Stimulated activated CD8-positive, alpha-beta memory T cell treated with anti-CD3 and anti-CD28 coated beads, Interleukin-15, amount 100 ng/mL, for 48 hours (primary cell): ENCODE measurements around the gene ALX3.
A peak's percentile ranks its signal among the peaks of the same experiment; 100 is the strongest.
"Not testable (repeated sequence)": the region's sequence is repeated elsewhere in the genome, so short reads cannot be mapped to it uniquely, and the experiment has no call there.

Source experiments
- DNase-seq, 2 donors: peaks; one replicate each; pipeline ENCODE4 v3.0.0-alpha.2; 2020; ENCODE audit warnings: low read depth in 2 of 2

Gene ALX3

GRCh38 chr1:110089561-110090275 is 19.2 kb upstream of the ALX3 start:
- no peak for DNase-seq

DNA sequence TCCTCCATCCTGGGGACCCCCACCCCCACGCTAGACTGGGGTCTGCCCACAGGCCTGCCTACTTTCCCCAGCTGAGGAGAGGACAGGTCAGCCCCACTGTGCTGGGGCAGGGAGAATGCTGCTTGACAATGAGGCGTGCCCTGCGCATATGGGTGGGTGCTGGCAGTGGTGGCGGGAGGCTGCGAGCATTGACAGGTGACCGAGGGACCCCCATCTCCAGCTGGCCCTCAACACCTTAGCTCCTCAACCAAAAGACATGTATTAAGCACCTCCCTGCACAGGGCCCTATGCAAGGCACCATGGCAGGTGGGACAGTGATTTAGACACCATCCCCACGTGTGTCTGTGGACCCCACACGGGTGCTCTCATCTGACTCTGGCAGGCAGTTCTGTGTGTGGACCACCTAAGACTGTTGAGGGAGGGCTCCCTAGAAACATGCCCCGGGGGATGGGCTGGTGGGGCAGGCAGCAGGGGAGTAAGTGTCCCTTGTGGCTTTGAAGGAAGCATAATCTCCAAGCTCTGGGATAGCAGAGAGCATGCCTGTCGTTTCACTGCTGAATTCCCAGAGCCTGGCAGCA is 18.4 kb upstream of the ALX3 start:
- no peak for DNase-seq

- DNase-seq: no peak
These were observed 17.6 kb upstream of the ALX3 start for GRCh38 chr1:110087812-110088738.

GRCh38 chr1:110086961-110087360 is 16.5 kb upstream of the ALX3 start:
- no peak for DNase-seq

- DNase-seq: no peak
These were observed 15.2 kb upstream of the ALX3 start for GRCh38 chr1:110085671-110086070.

- DNase-seq: no peak
These were observed 14.0 kb upstream of the ALX3 start for GRCh38 chr1:110084227-110085078.

DNA sequence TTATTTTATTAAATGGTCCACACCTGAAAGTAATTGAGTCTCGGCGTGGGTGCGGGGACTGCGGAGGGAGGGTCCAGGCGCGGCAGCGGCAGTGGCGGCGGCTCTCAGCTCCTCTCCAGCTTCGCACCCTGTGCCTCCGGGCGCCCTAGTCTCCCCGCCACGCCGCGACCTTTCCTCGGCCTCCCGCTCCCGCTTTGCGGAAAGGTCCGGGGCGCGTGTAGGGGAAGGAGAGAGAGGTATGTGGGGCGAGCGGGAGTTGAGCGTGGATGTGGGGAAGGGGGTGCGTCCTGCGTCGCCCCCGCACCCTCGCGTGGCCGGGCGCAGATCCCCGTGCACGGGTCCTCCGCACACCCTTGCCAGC is 13.4 kb upstream of the ALX3 start:
- no peak for DNase-seq

GRCh38 chr1:110083061-110083865 is 12.8 kb upstream of the ALX3 start:
- DNase-seq: no peak

DNA sequence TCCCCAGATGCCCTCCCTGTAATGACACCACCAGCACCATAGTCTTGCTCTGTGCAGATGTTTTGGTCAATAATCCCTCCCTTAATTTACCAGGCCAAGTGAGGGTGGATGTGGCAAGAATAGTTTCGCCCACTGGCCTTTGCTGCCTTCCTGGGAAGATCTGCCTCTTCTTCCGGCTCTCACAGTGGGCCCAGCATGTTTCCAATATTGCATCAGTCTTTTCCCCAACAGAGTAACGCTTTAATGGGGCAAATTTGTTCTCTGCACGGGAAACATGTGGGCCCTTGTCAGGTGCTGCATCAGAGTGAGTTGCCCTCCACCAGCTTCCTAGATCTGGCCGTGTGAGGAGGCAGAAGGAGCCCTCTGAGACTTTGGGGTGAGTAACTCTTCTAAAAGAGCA is 12.0 kb upstream of the ALX3 start:
- no peak for DNase-seq

DNA sequence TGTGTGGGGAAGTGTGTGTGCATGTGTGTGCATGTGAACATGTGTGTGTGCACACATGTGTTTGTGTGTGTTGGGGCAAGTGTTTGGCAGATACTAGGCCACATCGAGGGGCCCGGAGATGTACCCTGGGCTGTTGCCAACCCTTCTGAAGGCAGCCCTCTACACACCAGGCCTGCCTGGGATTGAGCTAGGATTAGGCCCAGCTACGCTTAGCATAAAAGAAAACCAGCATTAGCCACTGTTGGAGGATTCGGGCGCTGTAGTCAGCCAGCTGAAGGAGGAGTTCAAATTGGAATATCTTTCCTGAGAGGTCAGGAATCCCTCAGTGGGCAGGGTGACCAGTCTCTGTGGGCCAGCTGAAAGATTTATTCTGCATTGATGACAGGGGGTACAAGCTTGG is 10.6 kb upstream of the ALX3 start:
- DNase-seq: no peak

DNA sequence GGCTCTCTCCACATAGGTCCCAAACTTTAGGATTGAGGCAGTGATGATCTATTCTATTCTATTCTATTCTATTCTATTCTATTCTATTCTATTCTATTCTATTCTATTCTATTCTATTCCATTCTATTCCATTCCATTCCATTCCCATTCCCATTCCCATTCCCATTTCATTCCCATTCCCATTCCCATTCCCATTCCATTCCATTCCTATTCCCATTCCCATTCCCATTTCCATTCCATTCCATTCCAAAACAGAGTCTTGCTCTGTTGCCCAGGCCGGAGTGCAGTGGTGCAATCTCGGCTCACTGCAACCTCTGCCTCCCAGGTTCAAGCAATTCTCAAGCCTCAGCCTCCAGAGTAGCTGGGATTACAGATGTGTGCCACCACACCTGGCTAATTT is 9.5 kb upstream of the ALX3 start:
- not testable (repeated sequence) for DNase-seq

DNA sequence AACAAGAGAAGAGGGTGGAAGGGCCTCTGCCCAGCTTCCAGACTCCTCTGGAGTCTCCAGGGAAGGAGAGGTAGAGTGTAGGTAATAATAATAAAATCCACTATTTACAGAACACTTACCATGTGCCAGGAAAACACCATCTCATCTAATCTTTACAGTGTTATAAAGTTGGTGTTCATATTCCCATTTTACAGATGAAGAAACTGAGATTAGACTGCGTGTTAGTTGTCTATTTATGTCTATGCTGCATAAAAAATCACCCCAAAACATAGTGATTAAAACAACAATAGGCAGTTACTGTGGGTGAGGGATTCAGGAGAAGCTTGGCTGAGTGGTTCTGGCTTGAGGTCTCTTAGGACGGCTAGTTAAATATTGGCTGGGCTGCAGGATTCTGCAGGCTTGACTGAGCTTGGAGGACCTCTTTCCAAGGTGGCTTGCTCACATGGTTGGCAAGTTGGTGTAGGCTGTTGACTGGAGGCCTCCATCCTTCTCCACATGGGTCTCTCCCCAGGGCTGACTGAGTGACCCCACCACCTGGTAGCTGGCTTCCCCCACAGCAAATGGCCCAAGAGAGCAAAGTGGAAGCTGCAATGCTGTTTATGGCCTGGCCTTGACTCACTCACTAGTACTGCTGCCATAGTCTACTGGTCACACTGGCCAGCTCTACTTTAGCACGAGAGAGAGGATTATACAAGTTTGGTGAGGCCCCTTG is 6.5 kb upstream of the ALX3 start:
- DNase-seq: no peak

GRCh38 chr1:110074166-110074565 is 3.7 kb upstream of the ALX3 start:
- DNase-seq: no peak

DNA sequence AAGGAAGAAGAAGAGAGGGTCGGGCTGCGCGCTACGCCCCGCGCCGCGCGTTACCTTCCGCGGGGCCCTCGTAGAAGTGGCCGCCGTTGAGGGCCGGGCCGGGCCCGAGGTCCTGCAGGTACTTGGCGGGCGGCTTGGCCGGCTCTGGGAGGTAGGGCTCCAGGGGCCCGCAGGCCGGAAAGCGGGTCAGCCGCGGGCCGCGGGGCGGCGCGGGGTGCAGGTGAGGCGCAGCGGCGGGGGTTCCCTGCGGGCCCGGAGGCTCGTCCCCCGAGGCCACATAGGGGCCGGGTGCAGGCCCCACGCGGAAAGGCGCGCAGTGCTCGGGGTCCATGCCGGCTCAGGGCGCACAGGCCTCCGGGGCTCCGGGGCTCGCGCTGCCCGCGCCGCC is 196 bp downstream of the ALX3 start:
- no peak for DNase-seq

DNA sequence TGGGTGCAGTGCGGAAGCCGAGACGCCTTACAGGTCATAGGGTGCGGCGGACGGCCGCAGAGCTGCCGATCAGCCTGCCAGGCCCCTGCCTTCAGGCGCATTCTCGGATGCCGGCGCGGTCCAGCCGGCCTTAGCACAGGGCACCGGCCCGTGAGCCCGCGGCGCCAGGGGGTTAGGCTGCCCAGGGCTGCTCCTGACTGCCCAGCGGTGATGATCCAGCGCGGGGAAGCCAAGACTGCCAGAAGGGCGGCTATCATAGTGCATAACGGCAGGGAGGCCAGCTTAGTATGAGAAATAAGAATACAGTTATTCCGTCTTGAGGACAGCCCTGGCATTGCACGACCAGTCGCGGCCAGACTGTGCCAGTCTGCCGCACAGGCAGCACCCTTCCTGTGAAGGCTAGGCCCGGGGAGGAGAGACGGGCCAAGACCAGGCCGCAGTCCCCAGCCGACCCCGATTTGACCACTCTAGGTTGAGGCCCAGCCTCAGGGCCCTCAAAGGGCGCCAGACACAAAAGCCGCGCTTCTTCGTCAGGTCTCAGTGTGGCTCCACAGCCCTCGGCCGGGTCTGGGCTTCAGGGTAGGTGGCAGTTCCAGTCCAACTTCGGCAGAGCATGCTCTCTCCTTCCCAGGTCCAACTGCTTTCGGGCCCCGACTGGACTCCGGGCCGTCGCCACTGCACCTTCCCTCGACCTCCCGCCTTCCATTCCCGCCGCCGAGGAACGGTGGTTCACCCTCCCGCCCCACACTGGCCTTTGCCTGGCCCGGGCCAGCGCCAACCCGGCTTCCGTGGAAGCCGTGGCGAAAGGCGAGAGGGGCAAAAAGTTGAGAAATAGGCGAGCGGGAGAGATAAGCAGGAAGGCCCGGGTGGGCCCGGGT is 829 bp downstream of the ALX3 start:
- no peak for DNase-seq

- DNase-seq: peak in 1 of 2 donors; percentile 13
These were observed 1.6 kb downstream of the ALX3 start for GRCh38 chr1:110068646-110069403.

- no peak for DNase-seq
These were observed 2.4 kb downstream of the ALX3 start for GRCh38 chr1:110067893-110068645.

DNA sequence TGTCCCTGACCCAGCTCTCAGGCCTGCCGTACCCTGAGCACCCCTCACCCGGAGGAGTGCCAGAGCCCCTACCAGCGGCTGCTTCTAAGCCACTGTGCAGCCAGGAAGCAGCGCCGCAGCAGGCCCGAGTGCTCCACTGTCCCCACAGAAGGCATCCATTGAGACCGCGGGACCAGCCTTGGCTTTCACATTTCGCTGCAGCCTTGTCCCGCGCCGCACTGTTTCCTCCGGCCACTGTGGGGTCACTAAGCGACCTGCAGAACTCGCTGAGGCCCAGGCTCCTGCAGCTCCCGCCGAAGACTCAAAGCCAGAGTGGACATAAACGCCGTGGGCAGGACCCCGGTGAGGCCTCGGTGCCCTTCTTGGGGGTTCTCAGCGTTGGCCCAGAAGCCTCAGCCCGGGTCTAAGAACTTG is 3.0 kb downstream of the ALX3 start:
- DNase-seq: no peak
